Astrocyte (in vitro differentiated cells and primary cell): Measurements from ENCODE around the gene CROCC2. TPM values are rescaled to one million over a fixed set of nuclear protein-coding genes. Genes with fewer than 3 reads are reported as not detected.

Experiments
- DNase-seq: peaks from one replicate; pipeline ENCODE4 v3.0.0-alpha.2; 2010; ENCODE audit warnings: low read depth
- FAIRE-seq: peaks from 2 replicates; lab custom pipeline; 2011; peaks lifted over from hg19 to GRCh38; lab: Jason Lieb, UNC
- H2AFZ ChIP-seq: 2 replicates; pipeline ENCODE4 v1.6.0; 2012; ENCODE audit warnings: low read depth, low read length, inconsistent platforms
- H3K27ac ChIP-seq: 2 replicates; pipeline ENCODE4 v1.5.1; 2011; ENCODE audit warnings: low read depth, low read length, inconsistent platforms
- H3K27me3 ChIP-seq: 2 replicates; pipeline ENCODE4 v1.6.0; 2011; ENCODE audit warnings: low read length, inconsistent platforms; ENCODE audit not compliant: insufficient read depth
- H3K36me3 ChIP-seq: 2 replicates; pipeline ENCODE4 v1.5.1; 2011; ENCODE audit warnings: low read length, inconsistent platforms; ENCODE audit not compliant: insufficient read depth
- H3K4me1 ChIP-seq: 2 replicates; pipeline ENCODE4 v1.5.1; 2011; ENCODE audit warnings: low read length, inconsistent platforms; ENCODE audit not compliant: insufficient read depth
- H3K4me2 ChIP-seq: 2 replicates; pipeline ENCODE4 v1.6.0; 2012; ENCODE audit warnings: low read length, inconsistent platforms
- H3K4me3 ChIP-seq: 2 replicates; pipeline ENCODE4 v1.5.1; 2011; ENCODE audit warnings: low read depth, mild to moderate bottlenecking, low read length, inconsistent platforms; ENCODE audit not compliant: insufficient read depth
- H3K79me2 ChIP-seq: 2 replicates; pipeline ENCODE4 v1.6.0; 2012; ENCODE audit warnings: mild to moderate bottlenecking, low read length, inconsistent platforms; ENCODE audit not compliant: insufficient read depth
- H3K9ac ChIP-seq: 2 replicates; pipeline ENCODE4 v1.6.0; 2012; ENCODE audit warnings: mild to moderate bottlenecking, low read length, inconsistent platforms
- H3K9me3 ChIP-seq: 2 replicates; pipeline ENCODE4 v1.5.1; 2012; ENCODE audit warnings: low read depth, mild to moderate bottlenecking, low read length, inconsistent platforms; ENCODE audit not compliant: insufficient read depth
- H4K20me1 ChIP-seq: 2 replicates; pipeline ENCODE4 v1.6.0; 2012; ENCODE audit warnings: low read length, inconsistent platforms; ENCODE audit not compliant: insufficient read depth
- H3K27ac Mint-ChIP-seq: one replicate; pipeline ENCODE4 v1.8.0; 2021; ENCODE audit warnings: mild to moderate bottlenecking, mixed read lengths; ENCODE audit not compliant: unreplicated experiment
- H3K27me3 Mint-ChIP-seq: one replicate; pipeline ENCODE4 v1.8.0; 2021; ENCODE audit warnings: low read depth, mixed read lengths; ENCODE audit not compliant: unreplicated experiment
- H3K36me3 Mint-ChIP-seq: one replicate; pipeline ENCODE4 v1.8.0; 2021; ENCODE audit warnings: low read depth, mixed read lengths; ENCODE audit not compliant: unreplicated experiment
- H3K4me1 Mint-ChIP-seq: one replicate; pipeline ENCODE4 v1.8.0; 2021; ENCODE audit warnings: low read depth, mixed read lengths; ENCODE audit not compliant: unreplicated experiment
- H3K4me3 Mint-ChIP-seq: one replicate; pipeline ENCODE4 v1.8.0; 2021; ENCODE audit warnings: mild to moderate bottlenecking, moderate library complexity, mixed read lengths; ENCODE audit not compliant: unreplicated experiment
- H3K9me3 Mint-ChIP-seq: one replicate; pipeline ENCODE4 v1.8.0; 2021; ENCODE audit warnings: mild to moderate bottlenecking, mixed read lengths; ENCODE audit not compliant: unreplicated experiment
- CTCF ChIP-seq: IDR thresholded peaks from 2 replicates; pipeline ENCODE4 v1.5.1; 2011; ENCODE audit warnings: low read depth, mild to moderate bottlenecking, inconsistent platforms, low read length, moderate library complexity; ENCODE audit not compliant: insufficient read depth
- EZH2 ChIP-seq: IDR thresholded peaks from 2 replicates; pipeline ENCODE4 v1.6.1; 2012; ENCODE audit warnings: mild to moderate bottlenecking, low read length, inconsistent platforms; ENCODE audit not compliant: insufficient read depth
- total RNA-seq: library from RNA; stranded (reverse); gene quantifications from 2 replicates; pipeline ENCODE4 v1.2.1, GENCODE V29; 2021

The CROCC2 gene
- total RNA-seq, 1 donor from 2014 or later: not detected

GRCh38 chr2:241002275-241003046, 96.3 kb downstream of the CROCC2 start:
- Histone ChIP-seq H3K79me2 (no peaks in the 10 kb centered on the region), H3K4me2 (no peak overlapping the region), H2AFZ (no peak overlapping the region), H3K27me3 (no peaks in the 10 kb centered on the region), H3K4me3 (no peak overlapping the region), H3K36me3 (no peaks in the 10 kb centered on the region), H3K27ac (no peak overlapping the region), H3K9ac (no peak overlapping the region), H3K4me1 (peaks cover 8% of the 10 kb centered on the region), H4K20me1 (peaks cover 18% of the 10 kb centered on the region), H3K9me3 (peaks cover 13% of the 10 kb centered on the region)
- H3K4me3 Mint-ChIP-seq: no peak overlapping the region
- no peak overlapping the region for H3K27ac Mint-ChIP-seq
- no peak for TF ChIP-seq EZH2
- TF ChIP-seq CTCF: no peak
- H3K27me3 Mint-ChIP-seq: peaks cover 45% of the 10 kb centered on the region
- DNase-seq (no peak), FAIRE-seq (no peak)
- H3K36me3 Mint-ChIP-seq: peaks cover 2% of the 10 kb centered on the region
- H3K9me3 Mint-ChIP-seq: peaks cover 37% of the 10 kb centered on the region
- H3K4me1 Mint-ChIP-seq: no peaks in the 10 kb centered on the region

GRCh38 chr2:241003047-241003360, 96.9 kb downstream of the CROCC2 start:
- H3K27ac ChIP-seq: no peak overlapping the region
- H3K4me1 Mint-ChIP-seq: no peaks in the 10 kb centered on the region
- no peak overlapping the region for H3K27ac Mint-ChIP-seq
- peaks cover 3% of the 10 kb centered on the region for H3K4me1 ChIP-seq
- FAIRE-seq (no peak), DNase-seq (no peak)
- peaks cover 49% of the 10 kb centered on the region for H3K27me3 Mint-ChIP-seq
- no peaks in the 10 kb centered on the region for H3K27me3 ChIP-seq
- TF ChIP-seq EZH2 (no peak), CTCF (no peak)
- H3K36me3 Mint-ChIP-seq: peaks cover 2% of the 10 kb centered on the region
- H3K9me3 Mint-ChIP-seq: peaks cover 37% of the 10 kb centered on the region
- no peak overlapping the region for H3K4me3 Mint-ChIP-seq
- no peak overlapping the region for H3K4me3 ChIP-seq
- H3K9ac ChIP-seq: no peak overlapping the region
- H3K4me2 ChIP-seq: no peak overlapping the region
- H3K36me3 ChIP-seq: no peaks in the 10 kb centered on the region
- no peaks in the 10 kb centered on the region for H3K79me2 ChIP-seq
- peaks cover 13% of the 10 kb centered on the region for H3K9me3 ChIP-seq
- H2AFZ ChIP-seq: no peak overlapping the region
- H4K20me1 ChIP-seq: peaks cover 18% of the 10 kb centered on the region

DNA sequence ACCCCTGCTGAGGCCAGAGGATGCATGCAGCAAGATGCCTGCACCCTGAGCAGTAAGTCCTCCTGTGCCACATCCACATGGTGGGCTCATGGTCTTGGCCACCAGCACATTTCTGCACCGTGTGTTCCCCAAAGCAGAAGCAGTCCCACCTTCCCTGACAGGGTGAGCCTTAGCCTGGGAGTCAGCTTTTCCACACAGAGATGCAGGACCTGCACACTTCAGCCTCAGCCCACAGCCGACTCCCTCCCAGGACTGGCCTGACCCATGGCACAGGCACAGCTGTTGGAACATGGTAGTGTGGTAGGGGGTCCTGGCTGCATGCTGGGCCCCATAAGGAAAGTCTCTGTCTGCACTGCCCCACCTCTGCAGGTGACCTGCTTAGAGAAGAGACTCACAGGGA, 97.2 kb downstream of the CROCC2 start:
- Histone ChIP-seq H3K9me3 (peaks cover 13% of the 10 kb centered on the region), H3K4me3 (no peak overlapping the region), H3K4me1 (no peaks in the 10 kb centered on the region), H4K20me1 (peaks cover 18% of the 10 kb centered on the region), H3K36me3 (no peaks in the 10 kb centered on the region), H2AFZ (no peak overlapping the region), H3K27me3 (no peaks in the 10 kb centered on the region), H3K9ac (no peak overlapping the region), H3K79me2 (no peaks in the 10 kb centered on the region), H3K27ac (no peak overlapping the region), H3K4me2 (no peak overlapping the region)
- Mint-ChIP-seq H3K4me3 (no peak overlapping the region), H3K4me1 (no peaks in the 10 kb centered on the region), H3K27ac (no peak overlapping the region), H3K9me3 (peaks cover 37% of the 10 kb centered on the region), H3K36me3 (peaks cover 2% of the 10 kb centered on the region), H3K27me3 (peaks cover 49% of the 10 kb centered on the region)
- TF ChIP-seq CTCF: no peak
- no peak for TF ChIP-seq EZH2
- DNase-seq: no peak
- no peak for FAIRE-seq
